ENCODE data around the gene HSCB.

HSCB gene

DNA sequence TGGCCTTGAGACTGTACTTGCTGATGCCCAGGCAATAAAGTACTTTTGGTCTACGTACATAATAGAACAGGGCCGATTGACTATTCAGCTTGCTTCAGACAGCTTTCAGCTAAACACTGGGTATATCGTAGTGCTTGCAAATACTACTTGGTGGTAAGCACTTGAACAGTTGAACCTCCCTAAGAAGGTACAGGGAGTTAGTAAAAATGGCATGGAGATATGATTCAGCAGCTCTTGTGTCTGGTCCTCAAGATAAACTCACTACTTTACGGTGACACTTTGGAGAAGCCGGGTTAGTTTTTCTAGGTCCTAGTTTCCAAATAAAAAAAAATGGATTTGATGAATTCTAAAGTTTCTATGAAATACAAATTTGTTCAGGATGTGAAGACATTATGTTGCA is 38.0 kb downstream of the HSCB start:
- Histone ChIP-seq H3K36me3 (peaks cover 44% of the 10 kb centered on the region), H3K4me3 (ENCODE audit: low read depth, low read length) (no peak overlapping the region), H3K27me3 (no peaks in the 10 kb centered on the region), H3K4me1 (no peaks in the 10 kb centered on the region), H3K9me3 (no peaks in the 10 kb centered on the region)
- TF ChIP-seq, protein P1, sequence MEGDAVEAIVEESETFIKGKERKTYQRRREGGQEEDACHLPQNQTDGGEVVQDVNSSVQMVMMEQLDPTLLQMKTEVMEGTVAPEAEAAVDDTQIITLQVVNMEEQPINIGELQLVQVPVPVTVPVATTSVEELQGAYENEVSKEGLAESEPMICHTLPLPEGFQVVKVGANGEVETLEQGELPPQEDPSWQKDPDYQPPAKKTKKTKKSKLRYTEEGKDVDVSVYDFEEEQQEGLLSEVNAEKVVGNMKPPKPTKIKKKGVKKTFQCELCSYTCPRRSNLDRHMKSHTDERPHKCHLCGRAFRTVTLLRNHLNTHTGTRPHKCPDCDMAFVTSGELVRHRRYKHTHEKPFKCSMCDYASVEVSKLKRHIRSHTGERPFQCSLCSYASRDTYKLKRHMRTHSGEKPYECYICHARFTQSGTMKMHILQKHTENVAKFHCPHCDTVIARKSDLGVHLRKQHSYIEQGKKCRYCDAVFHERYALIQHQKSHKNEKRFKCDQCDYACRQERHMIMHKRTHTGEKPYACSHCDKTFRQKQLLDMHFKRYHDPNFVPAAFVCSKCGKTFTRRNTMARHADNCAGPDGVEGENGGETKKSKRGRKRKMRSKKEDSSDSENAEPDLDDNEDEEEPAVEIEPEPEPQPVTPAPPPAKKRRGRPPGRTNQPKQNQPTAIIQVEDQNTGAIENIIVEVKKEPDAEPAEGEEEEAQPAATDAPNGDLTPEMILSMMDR (IDR thresholded peaks at IDR 0.05; ENCODE audit: low read depth, low read length): no peak
- DNase-seq: no peak

DNA sequence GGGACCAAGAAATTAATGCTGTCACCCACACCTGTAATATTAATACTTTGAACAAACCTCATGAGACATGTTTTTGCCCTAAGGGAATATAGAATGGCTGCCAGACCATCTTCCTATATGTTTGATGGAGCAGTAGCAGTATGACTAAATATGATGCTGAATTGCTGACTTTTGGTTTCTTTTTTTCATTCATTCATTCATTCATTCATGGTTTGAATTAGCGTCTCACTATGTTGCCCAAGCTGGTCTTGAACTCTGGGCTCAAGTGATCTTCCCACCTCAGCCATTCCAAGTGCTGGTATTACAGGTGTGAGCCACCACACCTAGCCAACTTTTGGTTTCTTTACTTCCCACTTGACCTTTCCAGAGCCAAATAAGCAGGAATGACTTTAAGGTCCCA is 38.5 kb downstream of the HSCB start:
- Histone ChIP-seq H3K9me3 (no peaks in the 10 kb centered on the region), H3K4me1 (no peaks in the 10 kb centered on the region), H3K4me3 (ENCODE audit: low read depth, low read length) (no peak overlapping the region), H3K27me3 (no peaks in the 10 kb centered on the region), H3K36me3 (peaks cover 46% of the 10 kb centered on the region)
- DNase-seq: no peak
- TF ChIP-seq, protein P1 (IDR thresholded peaks at IDR 0.05; ENCODE audit: low read depth, low read length): no peak

DNA sequence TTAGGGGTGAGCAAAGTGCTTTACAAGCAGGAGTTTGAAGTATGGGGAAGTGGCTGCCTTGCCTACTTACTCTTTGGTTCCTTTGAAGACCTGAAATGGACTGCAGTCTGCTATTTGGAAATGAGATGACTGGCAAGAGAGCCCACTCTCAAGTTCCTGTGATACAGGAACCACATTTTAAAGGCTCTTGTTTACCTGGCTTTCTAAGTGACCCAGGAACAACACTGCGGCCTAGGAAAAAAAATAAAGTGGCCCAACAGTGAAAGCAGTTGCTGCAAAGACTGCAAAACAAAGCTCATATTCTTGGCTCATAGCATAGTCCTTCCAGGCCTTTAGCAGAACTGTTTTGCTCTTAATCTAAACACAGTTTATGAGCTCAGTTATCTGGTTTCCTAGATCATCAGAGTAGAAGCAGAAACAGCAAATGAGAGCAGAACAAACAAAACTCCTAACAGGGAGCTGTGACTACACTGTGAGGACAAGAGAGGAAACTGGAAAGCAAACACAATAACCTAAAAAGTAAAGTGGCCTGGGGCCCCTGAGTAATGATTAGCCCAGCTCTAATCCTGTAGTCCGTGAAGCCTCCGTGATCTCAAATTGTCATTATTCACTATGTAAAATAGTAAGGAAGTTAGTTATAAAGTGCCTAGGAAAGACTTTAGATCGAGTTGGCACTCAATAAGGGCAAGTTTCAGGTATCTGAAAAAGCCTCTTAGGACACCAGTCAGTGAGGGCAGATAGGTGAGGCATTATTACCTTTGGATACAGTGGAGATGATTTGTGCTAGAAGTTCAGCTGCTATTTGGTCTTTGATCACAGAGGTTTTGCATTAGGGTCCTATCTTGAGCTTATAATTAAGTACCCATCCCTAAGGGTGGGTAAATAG is 42.2 kb downstream of the HSCB start:
- no peaks in the 10 kb centered on the region for H3K9me3 ChIP-seq
- TF ChIP-seq, protein P1 (IDR thresholded peaks at IDR 0.05; ENCODE audit: low read depth, low read length): no peak
- no peaks in the 10 kb centered on the region for H3K4me1 ChIP-seq
- no peaks in the 10 kb centered on the region for H3K27me3 ChIP-seq
- H3K36me3 ChIP-seq: peaks cover 62% of the 10 kb centered on the region
- DNase-seq: no peak
- H3K4me3 ChIP-seq (ENCODE audit: low read depth, low read length): no peak overlapping the region

DNA sequence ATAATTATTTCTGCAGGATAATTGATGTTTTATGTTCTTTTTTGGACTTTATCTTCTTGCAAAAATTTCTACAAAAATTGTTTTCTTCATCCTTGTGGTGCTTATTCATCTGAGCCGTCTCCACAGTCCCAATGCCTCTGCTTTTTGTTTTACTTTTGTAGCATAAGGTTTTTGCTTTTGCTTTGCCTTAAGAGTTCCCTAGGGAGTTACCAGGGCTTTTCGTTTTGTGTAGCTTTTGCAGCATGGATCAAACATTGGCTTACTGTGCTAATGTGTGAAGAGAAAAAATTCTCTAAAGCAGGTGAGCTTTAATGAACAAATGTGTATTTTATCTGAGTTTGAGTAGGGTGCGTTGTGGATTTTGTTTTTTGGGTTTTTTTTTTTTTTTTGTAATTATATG is 46.8 kb downstream of the HSCB start:
- peaks cover 51% of the 10 kb centered on the region for H3K36me3 ChIP-seq

DNA sequence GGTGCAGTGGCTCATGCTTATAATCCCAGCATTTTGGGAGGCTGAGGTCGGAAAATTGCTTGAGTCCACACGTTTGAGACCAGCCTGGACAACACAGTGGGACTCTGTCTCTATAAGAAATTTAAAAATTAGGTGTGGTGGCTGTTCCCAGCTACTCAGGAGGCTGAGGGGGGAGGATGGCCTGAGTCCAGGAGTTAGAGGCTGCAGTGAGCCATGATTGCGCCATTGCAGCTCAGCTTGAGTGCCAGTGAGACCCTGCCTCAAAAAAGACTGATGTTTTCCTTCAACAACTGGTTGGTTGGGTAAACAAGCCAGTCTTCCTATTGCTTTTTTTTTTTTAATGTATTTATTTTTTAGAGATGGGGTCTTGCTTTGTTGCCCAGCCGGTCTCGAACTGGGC is 49.3 kb downstream of the HSCB start:
- Histone ChIP-seq H3K4me3 (ENCODE audit: low read depth, low read length) (no peak overlapping the region), H3K27me3 (no peaks in the 10 kb centered on the region), H3K9me3 (no peaks in the 10 kb centered on the region), H3K4me1 (no peaks in the 10 kb centered on the region), H3K36me3 (peaks cover 54% of the 10 kb centered on the region)
- no peak for DNase-seq
- TF ChIP-seq, protein P1 (IDR thresholded peaks at IDR 0.05; ENCODE audit: low read depth, low read length): no peak

More for the DNA sequence above, 46.8 kb downstream of the HSCB start:
- no peak overlapping the region for H3K4me3 ChIP-seq (ENCODE audit: low read depth, low read length)
- no peaks in the 10 kb centered on the region for H3K27me3 ChIP-seq
- no peak for DNase-seq
- TF ChIP-seq, protein P1 (IDR thresholded peaks at IDR 0.05; ENCODE audit: low read depth, low read length): no peak
- H3K4me1 ChIP-seq: no peaks in the 10 kb centered on the region
- no peaks in the 10 kb centered on the region for H3K9me3 ChIP-seq

DNA sequence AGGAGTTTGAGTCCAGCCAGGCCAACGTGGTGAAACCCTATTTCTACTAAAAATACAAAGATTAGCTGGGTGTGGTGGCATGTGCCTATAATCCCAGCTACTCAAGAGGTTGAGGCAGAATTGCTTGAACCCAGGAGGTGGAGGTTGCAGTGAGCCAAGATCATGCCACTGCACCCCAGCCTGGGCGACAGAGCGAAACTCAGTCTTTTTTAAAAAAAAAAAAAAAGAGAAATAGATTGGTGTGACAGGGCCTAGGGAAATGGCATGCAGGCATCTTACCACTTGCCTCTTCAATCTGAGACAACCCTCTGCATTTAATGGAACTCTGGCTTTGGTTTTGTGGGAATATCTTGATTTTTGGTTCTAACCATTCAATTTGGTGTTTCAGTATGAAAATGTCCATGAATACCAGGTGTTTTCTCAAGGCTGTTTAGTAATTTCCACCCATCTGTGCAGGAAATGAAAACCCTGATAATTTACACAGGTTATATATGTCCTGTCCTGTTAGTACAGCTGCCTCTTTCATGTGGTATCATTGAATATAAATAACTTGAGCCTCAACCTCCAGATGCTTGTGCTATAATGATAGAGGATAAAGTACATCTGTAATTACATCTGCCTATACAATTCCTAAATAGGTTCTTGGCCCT is 50.1 kb downstream of the HSCB start:
- TF ChIP-seq, protein P1 (IDR thresholded peaks at IDR 0.05; ENCODE audit: low read depth, low read length): no peak
- Histone ChIP-seq H3K36me3 (peaks cover 54% of the 10 kb centered on the region), H3K27me3 (no peaks in the 10 kb centered on the region), H3K9me3 (no peaks in the 10 kb centered on the region), H3K4me1 (no peaks in the 10 kb centered on the region), H3K4me3 (ENCODE audit: low read depth, low read length) (no peak overlapping the region)
- no peak for DNase-seq
